IMR-90 (cell line): ENCODE results near the gene RAB8A. TPM values are rescaled to one million over a fixed set of nuclear protein-coding genes. Genes with fewer than 3 reads are reported as not detected.

Experiments
- ATAC-seq: fragments of 200-7000 bp; cut with Tn5 transposase; 2 replicates; pipeline ENCODE4 v1.9.1; 2020; ENCODE audit warnings: low read depth, mild to moderate bottlenecking, moderate library complexity
- BruUV-seq: library from RNA; stranded (reverse); fragments of 400-500 nt; replicated peaks from 2 replicates; lab custom pipeline; 2021; lab: Mats Ljungman, UMichigan
- CTCF ChIA-PET: fragments of 300-600 bp; formaldehyde crosslinking; extraction: SDS; loops from one replicate; lab custom pipeline; 2021; ENCODE audit warnings: antibody characterized with exemption; lab: Yijun Ruan, JAX
- POLR2A ChIA-PET: fragments of 300-600 bp; sonication (Branson Sonifier 250); formaldehyde crosslinking; loops from one replicate; lab custom pipeline; 2022; ENCODE audit warnings: antibody characterized with exemption; ENCODE audit not compliant: unreplicated experiment; lab: Charles Lee
- DNase-seq: peaks from one replicate; pipeline ENCODE4 v3.0.0; 2013
- H2AFZ ChIP-seq: replicated peaks from 2 replicates; pipeline ENCODE3; 2013; ENCODE audit warnings: low read length, mild to moderate bottlenecking; ENCODE audit not compliant: poor library complexity
- H2AK5ac ChIP-seq: 2 replicates; pipeline ENCODE4 v1.6.1; 2013; ENCODE audit warnings: low read depth, low read length, inconsistent platforms
- H2AK9ac ChIP-seq: replicated peaks from 2 replicates; pipeline ENCODE3; 2013; ENCODE audit warnings: mild to moderate bottlenecking, low read depth, low read length, moderate library complexity; ENCODE audit not compliant: poor library complexity
- H2BK120ac ChIP-seq: 2 replicates; pipeline ENCODE4 v1.6.1; 2013; ENCODE audit warnings: low read depth, low read length, inconsistent platforms
- H2BK15ac ChIP-seq: 3 replicates; pipeline ENCODE4 v1.6.1; 2013; ENCODE audit warnings: low read depth, low read length, inconsistent platforms
- H2BK20ac ChIP-seq: 2 replicates; pipeline ENCODE4 v1.6.1; 2013; ENCODE audit warnings: low read depth, mild to moderate bottlenecking, inconsistent platforms, low read length, moderate library complexity
- H2BK5ac ChIP-seq: 2 replicates; pipeline ENCODE4 v1.6.1; 2013; ENCODE audit warnings: mild to moderate bottlenecking, low read depth, low read length, inconsistent platforms; ENCODE audit not compliant: poor library complexity, severe bottlenecking
- H3K14ac ChIP-seq: replicated peaks from 2 replicates; pipeline ENCODE4 v1.6.1; 2013; ENCODE audit warnings: low read depth, low read length, inconsistent platforms
- H3K18ac ChIP-seq: 2 replicates; pipeline ENCODE4 v1.6.1; 2013; ENCODE audit warnings: low read depth, low read length, control low read depth
- H3K23ac ChIP-seq: 2 replicates; pipeline ENCODE4 v1.6.1; 2013; ENCODE audit warnings: low read depth, low read length, inconsistent platforms
- H3K27ac ChIP-seq: 2 replicates; pipeline ENCODE4 v1.5.1; 2013; ENCODE audit warnings: mild to moderate bottlenecking, control low read depth, low read length; ENCODE audit not compliant: insufficient read depth
- H3K27me3 ChIP-seq: 2 replicates; pipeline ENCODE4 v1.6.1; 2013; ENCODE audit warnings: low read length; ENCODE audit not compliant: control insufficient read depth, insufficient read depth
- H3K36me3 ChIP-seq: 2 replicates; pipeline ENCODE4 v1.6.1; 2013; ENCODE audit warnings: low read length, mixed read lengths; ENCODE audit not compliant: control insufficient read depth, insufficient read depth
- H3K4ac ChIP-seq: 2 replicates; pipeline ENCODE4 v1.6.1; 2013; ENCODE audit warnings: low read depth, low read length, inconsistent platforms
- H3K4me1 ChIP-seq: 2 replicates; pipeline ENCODE4 v1.6.1; 2013; ENCODE audit warnings: low read length, mixed read lengths; ENCODE audit not compliant: control insufficient read depth, insufficient read depth
- H3K4me2 ChIP-seq: 2 replicates; pipeline ENCODE4 v1.6.1; 2013; ENCODE audit warnings: low read depth, mild to moderate bottlenecking, control low read depth, low read length, moderate library complexity
- H3K4me3 ChIP-seq: 2 replicates; pipeline ENCODE4 v1.5.1; 2013; ENCODE audit warnings: low read depth, mild to moderate bottlenecking, control low read depth, low read length, moderate library complexity; ENCODE audit not compliant: insufficient read depth
- H3K56ac ChIP-seq: 2 replicates; pipeline ENCODE4 v1.6.1; 2013; ENCODE audit warnings: low read length, inconsistent platforms; ENCODE audit not compliant: insufficient read depth; ENCODE audit errors: extremely low read depth
- H3K79me1 ChIP-seq, 2 experiments: 2 replicates each; pipeline ENCODE4 v1.6.1; 2013; ENCODE audit warnings: low read length in 2 of 2, inconsistent platforms in 1 of 2, low read depth in 1 of 2
- H3K9ac ChIP-seq: 2 replicates; pipeline ENCODE4 v1.6.1; 2013; ENCODE audit warnings: low read depth, low read length, control low read depth
- H3K9me1 ChIP-seq: 2 replicates; pipeline ENCODE4 v1.6.1; 2013; ENCODE audit warnings: low read length, inconsistent platforms; ENCODE audit not compliant: insufficient read depth
- H3K9me3 ChIP-seq: 2 replicates; pipeline ENCODE4 v1.6.1; 2013; ENCODE audit warnings: low read length; ENCODE audit not compliant: control insufficient read depth, insufficient read depth
- H4K20me1 ChIP-seq: 2 replicates; pipeline ENCODE4 v1.6.1; 2013; ENCODE audit warnings: low read length, inconsistent platforms; ENCODE audit not compliant: insufficient read depth
- H4K5ac ChIP-seq: 2 replicates; pipeline ENCODE4 v1.6.1; 2013; ENCODE audit warnings: mild to moderate bottlenecking, low read depth, low read length, control low read depth
- H4K8ac ChIP-seq, 2 experiments: 2 replicates each; pipeline ENCODE4 v1.6.1; 2013; ENCODE audit warnings: low read depth in 2 of 2, low read length in 2 of 2, control low read depth in 1 of 2, inconsistent platforms in 1 of 2
- H4K91ac ChIP-seq: 2 replicates; pipeline ENCODE4 v1.6.1; 2013; ENCODE audit warnings: low read depth, low read length, inconsistent platforms; ENCODE audit not compliant: insufficient read depth
- CTCF ChIP-seq: conservative IDR thresholded peaks from 2 replicates; pipeline ENCODE4 v1.5.1; 2012; ENCODE audit warnings: mild to moderate bottlenecking, low read depth, low read length, improper control_type of control experiment
- ELK1 ChIP-seq: fragments of 150-350 bp; IDR thresholded peaks from 2 replicates; pipeline ENCODE4 v1.6.1; 2016; ENCODE audit warnings: low read depth, mild to moderate bottlenecking, low read length, moderate library complexity, borderline replicate concordance
- FOS ChIP-seq: fragments of 150-350 bp; IDR thresholded peaks from 2 replicates; pipeline ENCODE4 v1.6.1; 2016; ENCODE audit warnings: low read depth, low read length
- WGBS, 2 experiments: methylation state at CpG; one replicate each; pipeline versions ENCODE4 v1.1.5 to v1.1.7; 2013; ENCODE audit warnings: missing lambda C conversion rate in 2 of 2; ENCODE audit not compliant: insufficient read length in 1 of 2; ENCODE audit errors: extremely low coverage in 2 of 2; 5-methylcytosine and 5-hydroxymethylcytosine counted together
- dilution Hi-C: fragments of 300-500 bp; cut with HindIII; formaldehyde crosslinking; loops from one replicate; pipeline ENCODE4 v1.14.3; 2018; ENCODE audit warnings: low sequenced_read_pairs; ENCODE audit not compliant: unreplicated experiment
- in situ Hi-C: fragments of 300-500 bp; cut with MboI; formaldehyde crosslinking; loops from 3 replicates; pipeline ENCODE4 v1.14.3; 2019; ENCODE audit warnings: low sequenced_read_pairs, inconsistent platforms, mixed read lengths
- intact Hi-C: fragments of 100-400 bp; cut with micrococcal nuclease; formaldehyde crosslinking; loops from 2 replicates; pipeline ENCODE4 v1.10.0; 2022
- polyA plus RNA-seq, 3 experiments: library from polyadenylated mRNA; depleted of rRNA; stranded (reverse); fragments of >200 nt; gene quantifications; 2 replicates each; pipeline ENCODE4 v1.2.3, GENCODE V29; 2012; ENCODE audit warnings: low replicate concordance in 1 of 3
- total RNA-seq: library from RNA; depleted of rRNA; stranded (reverse); fragments of >200 nt; gene quantifications from 2 replicates; pipeline ENCODE4 v1.2.3, GENCODE V29; 2012

The RAB8A gene
- total and polyA plus RNA-seq, 2 of the 4 experiments (the other 2 are of a cell fraction), result 64.5 to 135 TPM

DNA sequence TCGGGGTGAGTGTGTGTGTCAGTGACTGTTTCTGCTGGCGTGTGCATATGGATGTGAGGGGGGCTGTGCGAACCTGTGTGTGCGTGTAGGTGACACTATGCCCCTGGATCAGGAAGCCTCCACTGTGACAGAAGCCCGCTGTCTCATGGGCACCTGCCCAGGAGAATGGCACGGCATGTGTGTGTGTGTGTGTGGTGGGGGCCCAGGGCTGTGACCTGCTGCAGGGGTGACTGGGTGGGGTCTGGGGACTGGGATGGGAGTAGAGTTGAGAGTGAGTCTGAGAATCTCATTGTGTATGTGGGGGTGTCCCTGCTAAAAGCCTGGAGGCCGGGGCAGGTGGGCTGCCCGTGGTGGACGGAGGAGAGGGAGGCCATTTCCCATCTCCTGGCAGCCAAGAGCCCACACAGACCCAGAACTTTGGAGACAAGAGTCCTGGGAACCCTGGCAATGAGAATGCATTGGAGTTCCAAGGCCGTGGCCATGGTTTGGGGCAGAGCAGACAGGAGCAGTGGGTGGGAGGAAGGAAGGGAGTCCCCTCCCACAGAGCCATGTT, 41.8 kb upstream of the RAB8A start:
- Histone ChIP-seq H3K4me1 (peaks cover 14% of the 10 kb centered on the region), H3K9me3 (no peaks in the 10 kb centered on the region), H3K18ac (no peak overlapping the region), H3K79me1 (peaks cover 25 to 87% of the 10 kb centered on the region in 2 experiments), H3K27ac (no peak overlapping the region; the same call in 1 of the 2 replicates), H2AK9ac (peak overlapping the region; percentile 92), H3K4ac (peak overlapping the region; percentile 50), H3K14ac (peak overlapping the region; percentile 94), H2BK15ac (peak overlapping the region; percentile 70; the same call in 1 of the 3 replicates), H4K20me1 (peaks cover 20% of the 10 kb centered on the region; the same call in 1 of the 2 replicates), H2AK5ac (peak overlapping the region; percentile 85), H3K23ac (peak overlapping the region; percentile 100; the same call in 1 of the 2 replicates), H2BK20ac (no peak overlapping the region), H2BK5ac (peak overlapping the region; percentile 90), H3K56ac (no peak overlapping the region), H3K27me3 (no peaks in the 10 kb centered on the region), H3K9me1 (peaks cover 32% of the 10 kb centered on the region), H4K8ac (peak overlapping the region in 1 of 2 experiments; percentile 51; a peak in 1 of 4 replicates), H4K91ac (peak overlapping the region; percentile 4; the same call in 1 of the 2 replicates), H4K5ac (no peak overlapping the region), H3K9ac (no peak overlapping the region; the same call in 1 of the 2 replicates), H2BK120ac (peak overlapping the region; percentile 3), H3K36me3 (0 out of 2 replicates have a peak, but pooled peaks cover 2% of the 10 kb centered on the region), H2AFZ (peak overlapping the region; percentile 67), H3K4me2 (peak overlapping the region; percentile 51; the same call in 1 of the 2 replicates), H3K4me3 (no peak overlapping the region)
- TF ChIP-seq CTCF (no peak), ELK1 (no peak), FOS (no peak)
- ChIA-PET CTCF (no interaction called here), POLR2A (no interaction called here)
- no TSS peak for BruUV-seq
- in situ Hi-C loops, result no loop called here
- dilution Hi-C loops, result no loop called here
- ATAC-seq (no peak), DNase-seq (no peak)
- intact Hi-C loops, result no loop called here
- 80% methylated on average over 1 of the region's 10 CpGs; no CpG with 5 or more reads in 1 of the 2 experiments for WGBS, 2 experiments
